Endothelial cell of umbilical vein (primary cell): ENCODE measurements around the gene PUDP.

Source experiments
- EZH2 ChIP-seq: IDR thresholded peaks from 2 replicates; pipeline ENCODE4 v1.6.1; 2012; ENCODE audit warnings: borderline replicate concordance, low read depth, mild to moderate bottlenecking, moderate library complexity, low read length, inconsistent platforms; ENCODE audit not compliant: severe bottlenecking
- FOS ChIP-seq: IDR thresholded peaks from 2 replicates; pipeline ENCODE4 v1.6.1; 2011; ENCODE audit warnings: mild to moderate bottlenecking, low read length, moderate library complexity, borderline replicate concordance; ENCODE audit not compliant: insufficient read depth
- MYC ChIP-seq: IDR thresholded peaks from one replicate; pipeline ENCODE4 v1.6.1; 2011; ENCODE audit warnings: mild to moderate bottlenecking, low read depth, low read length
- POLR2A ChIP-seq: IDR thresholded peaks from 2 replicates; pipeline ENCODE4 v1.6.1; 2012; ENCODE audit warnings: low read depth, mild to moderate bottlenecking, control low read depth, low read length
- POLR2AphosphoS5 ChIP-seq: IDR thresholded peaks from 2 replicates; pipeline ENCODE4 v1.6.1; 2012; ENCODE audit warnings: low read depth, mild to moderate bottlenecking, control low read depth, low read length, moderate library complexity; ENCODE audit not compliant: insufficient read depth
- TF ChIP-seq, protein P1 (sequence below), 2 donors: IDR thresholded peaks; 1 replicate in 1 of 2; 2 replicates in 1 of 2; pipeline ENCODE4 v1.5.1; 2011; ENCODE audit warnings: low read length in 2 of 2, mild to moderate bottlenecking in 2 of 2, moderate library complexity in 2 of 2, control low read depth in 1 of 2, inconsistent platforms in 1 of 2, low read depth in 1 of 2; ENCODE audit not compliant: insufficient read depth in 1 of 2; ENCODE audit errors: extremely low read depth in 1 of 2
- TF ChIP-seq, protein P2 (sequence below): IDR thresholded peaks from 2 replicates; pipeline ENCODE4 v1.6.1; 2011; ENCODE audit not compliant: insufficient read depth, insufficient read length

- TF ChIP-seq, protein P1, sequence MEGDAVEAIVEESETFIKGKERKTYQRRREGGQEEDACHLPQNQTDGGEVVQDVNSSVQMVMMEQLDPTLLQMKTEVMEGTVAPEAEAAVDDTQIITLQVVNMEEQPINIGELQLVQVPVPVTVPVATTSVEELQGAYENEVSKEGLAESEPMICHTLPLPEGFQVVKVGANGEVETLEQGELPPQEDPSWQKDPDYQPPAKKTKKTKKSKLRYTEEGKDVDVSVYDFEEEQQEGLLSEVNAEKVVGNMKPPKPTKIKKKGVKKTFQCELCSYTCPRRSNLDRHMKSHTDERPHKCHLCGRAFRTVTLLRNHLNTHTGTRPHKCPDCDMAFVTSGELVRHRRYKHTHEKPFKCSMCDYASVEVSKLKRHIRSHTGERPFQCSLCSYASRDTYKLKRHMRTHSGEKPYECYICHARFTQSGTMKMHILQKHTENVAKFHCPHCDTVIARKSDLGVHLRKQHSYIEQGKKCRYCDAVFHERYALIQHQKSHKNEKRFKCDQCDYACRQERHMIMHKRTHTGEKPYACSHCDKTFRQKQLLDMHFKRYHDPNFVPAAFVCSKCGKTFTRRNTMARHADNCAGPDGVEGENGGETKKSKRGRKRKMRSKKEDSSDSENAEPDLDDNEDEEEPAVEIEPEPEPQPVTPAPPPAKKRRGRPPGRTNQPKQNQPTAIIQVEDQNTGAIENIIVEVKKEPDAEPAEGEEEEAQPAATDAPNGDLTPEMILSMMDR (IDR thresholded peaks at IDR 0.05; ENCODE audit: extremely low read depth in 1 of 2, insufficient read depth in 1 of 2, low read depth in 1 of 2, low read length in 2 of 2) = no peak
- TF ChIP-seq, protein P2, sequence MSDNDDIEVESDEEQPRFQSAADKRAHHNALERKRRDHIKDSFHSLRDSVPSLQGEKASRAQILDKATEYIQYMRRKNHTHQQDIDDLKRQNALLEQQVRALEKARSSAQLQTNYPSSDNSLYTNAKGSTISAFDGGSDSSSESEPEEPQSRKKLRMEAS = no peak
- TF ChIP-seq FOS (no peak), MYC (no peak), POLR2AphosphoS5 (no peak), POLR2A (no peak), EZH2 (no peak)
These were observed 6.2 kb upstream of the PUDP start for GRCh38 chrX:7154041-7154597.
